ENCODE measurements around the gene HBS1L.

Gene HBS1L

DNA sequence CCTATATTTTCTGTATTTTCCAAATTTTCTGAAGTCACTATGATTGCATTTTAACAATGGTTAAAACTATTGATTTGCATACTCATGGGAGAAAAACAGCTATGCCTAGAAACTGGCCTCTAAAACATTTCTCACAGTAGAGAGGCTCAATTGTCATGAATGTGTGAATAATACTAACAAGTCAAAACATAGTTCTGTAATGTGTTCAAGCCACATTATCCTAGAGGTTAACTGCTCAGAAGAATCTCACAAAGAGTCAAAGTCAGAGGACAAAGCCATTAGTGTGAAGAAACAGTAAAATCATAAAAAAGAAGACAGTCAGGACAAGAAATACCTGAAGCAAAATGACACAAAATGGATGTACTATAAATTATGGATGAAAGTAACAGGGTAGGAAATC lies 92.2 kb downstream of the HBS1L start:
- TF ChIP-seq, protein P1, sequence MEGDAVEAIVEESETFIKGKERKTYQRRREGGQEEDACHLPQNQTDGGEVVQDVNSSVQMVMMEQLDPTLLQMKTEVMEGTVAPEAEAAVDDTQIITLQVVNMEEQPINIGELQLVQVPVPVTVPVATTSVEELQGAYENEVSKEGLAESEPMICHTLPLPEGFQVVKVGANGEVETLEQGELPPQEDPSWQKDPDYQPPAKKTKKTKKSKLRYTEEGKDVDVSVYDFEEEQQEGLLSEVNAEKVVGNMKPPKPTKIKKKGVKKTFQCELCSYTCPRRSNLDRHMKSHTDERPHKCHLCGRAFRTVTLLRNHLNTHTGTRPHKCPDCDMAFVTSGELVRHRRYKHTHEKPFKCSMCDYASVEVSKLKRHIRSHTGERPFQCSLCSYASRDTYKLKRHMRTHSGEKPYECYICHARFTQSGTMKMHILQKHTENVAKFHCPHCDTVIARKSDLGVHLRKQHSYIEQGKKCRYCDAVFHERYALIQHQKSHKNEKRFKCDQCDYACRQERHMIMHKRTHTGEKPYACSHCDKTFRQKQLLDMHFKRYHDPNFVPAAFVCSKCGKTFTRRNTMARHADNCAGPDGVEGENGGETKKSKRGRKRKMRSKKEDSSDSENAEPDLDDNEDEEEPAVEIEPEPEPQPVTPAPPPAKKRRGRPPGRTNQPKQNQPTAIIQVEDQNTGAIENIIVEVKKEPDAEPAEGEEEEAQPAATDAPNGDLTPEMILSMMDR (IDR thresholded peaks at IDR 0.05; ENCODE audit: insufficient read depth, low read depth, low read length, missing control alignments): no peak
- no peak overlapping the region for H3K4me3 ChIP-seq (ENCODE audit: low read depth, low read length)
- DNase-seq (ENCODE audit: low read depth): no peak

DNA sequence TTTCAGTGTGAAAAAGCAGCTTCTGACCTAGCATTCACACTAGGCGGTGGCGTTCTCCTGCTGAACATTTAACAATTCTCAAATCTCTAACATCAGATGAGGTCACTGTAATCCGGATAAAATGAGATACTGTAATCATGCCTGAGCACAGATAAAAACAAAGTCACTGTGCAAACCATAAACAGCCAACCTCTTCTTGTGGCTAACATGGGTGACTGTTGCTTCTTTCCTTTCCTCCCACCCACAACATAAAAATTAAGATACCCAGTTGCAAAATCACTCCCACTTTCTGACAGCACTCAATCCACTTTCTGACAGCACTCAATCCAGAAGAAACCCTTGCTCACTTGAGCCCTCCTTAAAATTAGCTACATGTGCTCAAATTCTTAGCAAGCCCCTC lies 93.3 kb downstream of the HBS1L start:
- TF ChIP-seq, protein P1 (IDR thresholded peaks at IDR 0.05; ENCODE audit: insufficient read depth, low read depth, low read length, missing control alignments): no peak
- no peak for DNase-seq (ENCODE audit: low read depth)
- no peak overlapping the region for H3K4me3 ChIP-seq (ENCODE audit: low read depth, low read length)

DNA sequence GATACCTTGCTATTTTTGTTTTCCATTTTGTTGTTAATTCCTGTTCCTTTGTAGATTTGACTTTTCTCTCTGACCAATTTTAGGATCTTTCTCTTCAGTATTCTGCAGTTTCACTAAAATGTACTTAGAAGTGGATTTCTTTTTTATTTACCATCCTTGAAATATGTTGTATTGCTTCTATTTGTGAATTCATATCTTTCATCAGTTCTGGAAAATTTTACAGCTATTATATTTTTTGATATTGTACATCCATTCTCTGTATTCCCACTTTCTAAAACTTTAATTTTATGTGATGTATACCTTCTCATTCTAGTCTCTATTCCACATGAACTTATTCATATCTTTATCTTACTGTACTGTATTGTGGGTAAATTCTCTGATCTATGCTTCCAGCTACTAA lies 95.0 kb downstream of the HBS1L start:
- no peak overlapping the region for H3K4me3 ChIP-seq (ENCODE audit: low read depth, low read length)
- DNase-seq (ENCODE audit: low read depth): no peak
- TF ChIP-seq, protein P1 (IDR thresholded peaks at IDR 0.05; ENCODE audit: insufficient read depth, low read depth, low read length, missing control alignments): no peak

DNA sequence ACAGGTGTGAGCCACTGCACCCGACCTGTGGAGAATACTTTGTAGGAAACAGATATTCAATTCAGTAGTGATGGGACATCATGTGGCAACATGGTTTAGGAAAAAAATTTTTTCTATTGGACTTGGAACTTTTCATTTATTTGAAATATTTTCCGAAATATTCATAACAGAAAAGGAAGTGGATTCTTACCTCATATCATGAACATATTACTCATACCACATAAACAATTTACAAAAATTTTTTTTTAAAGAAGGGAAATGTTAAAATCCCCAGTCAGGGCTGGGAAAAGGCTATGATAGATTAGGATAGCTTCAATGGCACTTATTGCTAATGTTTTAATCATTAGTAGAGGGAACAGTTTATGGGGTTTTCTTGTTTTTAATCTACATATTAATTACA lies 97.9 kb downstream of the HBS1L start:
- no peak overlapping the region for H3K4me3 ChIP-seq (ENCODE audit: low read depth, low read length)
- TF ChIP-seq, protein P1 (IDR thresholded peaks at IDR 0.05; ENCODE audit: insufficient read depth, low read depth, low read length, missing control alignments): no peak
- no peak for DNase-seq (ENCODE audit: low read depth)

DNA sequence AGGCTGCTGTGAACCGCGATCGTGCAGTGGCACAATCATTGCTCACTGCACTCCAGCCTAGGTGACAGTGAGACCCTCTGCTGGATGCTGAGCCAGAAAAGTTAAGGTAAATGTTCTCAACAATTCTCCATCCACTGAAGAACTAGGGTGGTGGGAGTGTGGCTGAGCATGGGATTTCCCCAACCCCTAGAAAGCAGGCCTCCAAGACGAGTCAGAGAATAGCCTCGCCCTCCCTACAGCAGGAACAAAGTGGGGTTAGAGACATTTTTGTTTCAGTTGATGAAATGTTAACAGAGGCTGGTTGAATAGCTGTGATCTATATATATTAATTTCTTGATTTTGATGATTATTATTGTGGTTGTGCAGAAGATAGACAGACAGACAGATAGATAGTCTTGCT lies 98.6 kb downstream of the HBS1L start:
- no peak overlapping the region for H3K4me3 ChIP-seq (ENCODE audit: low read depth, low read length)
- TF ChIP-seq, protein P1 (IDR thresholded peaks at IDR 0.05; ENCODE audit: insufficient read depth, low read depth, low read length, missing control alignments): no peak
- DNase-seq (ENCODE audit: low read depth): no peak

DNA sequence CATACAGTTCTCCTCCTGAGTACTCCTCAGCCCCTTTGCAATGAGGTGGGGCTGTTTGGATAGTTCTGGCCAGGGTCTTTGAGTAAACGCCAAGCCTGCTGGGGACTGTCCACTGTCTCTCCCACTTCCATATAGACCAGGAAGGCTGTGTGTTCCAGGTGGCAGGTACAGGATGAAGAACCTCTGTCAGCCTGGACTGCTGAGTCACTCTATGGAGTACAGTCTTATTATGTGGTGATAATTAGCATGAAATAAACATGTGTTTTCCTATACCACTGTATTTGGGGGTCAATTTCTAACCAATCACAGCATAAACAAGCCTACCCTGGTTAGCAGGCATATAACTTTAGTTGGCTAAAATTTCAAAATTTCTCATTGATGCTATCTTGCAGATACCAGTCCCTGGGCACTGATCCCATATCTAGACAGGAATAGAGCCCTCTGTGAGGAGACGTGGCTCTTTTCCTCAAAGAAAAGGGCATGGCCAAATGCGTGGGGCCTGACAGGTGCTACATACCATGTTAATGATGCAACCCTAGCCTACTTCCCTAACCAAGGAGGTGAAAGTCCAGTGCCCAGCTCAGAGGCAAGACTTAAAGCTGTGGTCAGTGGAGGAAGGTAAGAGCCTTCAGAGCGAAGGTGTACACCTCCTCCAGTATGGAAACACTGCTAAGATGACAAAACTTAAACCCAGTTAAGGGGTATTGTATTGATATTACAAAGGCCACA lies 100.2 kb downstream of the HBS1L start:
- TF ChIP-seq, protein P1 (IDR thresholded peaks at IDR 0.05; ENCODE audit: insufficient read depth, low read depth, low read length, missing control alignments): no peak
- DNase-seq (ENCODE audit: low read depth): no peak
- no peak overlapping the region for H3K4me3 ChIP-seq (ENCODE audit: low read depth, low read length)

Measured in GM12865 (cell line).